Mesothelial cell of epicardium (in vitro differentiated cells): ENCODE measurements around the gene GNS. TPM values are rescaled to one million over a fixed set of nuclear protein-coding genes. Genes with fewer than 3 reads are reported as not detected.
A peak's percentile ranks its signal among the peaks of the same experiment; 100 is the strongest.
"Not testable (repeated sequence)": the region's sequence is repeated elsewhere in the genome, so short reads cannot be mapped to it uniquely, and the experiment has no call there.

ENCODE experiments used
- DNase-seq, 2 experiments: peaks; one replicate each; pipeline ENCODE4 v3.0.0; 2021; ENCODE audit warnings: low spot score in 2 of 2; ENCODE audit not compliant: unreplicated experiment in 2 of 2
- H3K27ac Mint-ChIP-seq: 2 replicates; pipeline ENCODE4 v1.8.0; 2021; ENCODE audit warnings: mixed read lengths
- H3K27me3 Mint-ChIP-seq: 2 replicates; pipeline ENCODE4 v1.8.0; 2021; ENCODE audit warnings: low read depth, mixed read lengths
- H3K36me3 Mint-ChIP-seq: 2 replicates; pipeline ENCODE4 v1.8.0; 2021; ENCODE audit warnings: mixed read lengths
- H3K4me1 Mint-ChIP-seq: 2 replicates; pipeline ENCODE4 v1.8.0; 2021; ENCODE audit warnings: mixed read lengths
- H3K4me3 Mint-ChIP-seq: 2 replicates; pipeline ENCODE4 v1.8.0; 2021; ENCODE audit warnings: mild to moderate bottlenecking, moderate library complexity, mixed read lengths
- H3K9me3 Mint-ChIP-seq: 2 replicates; pipeline ENCODE4 v1.8.0; 2021; ENCODE audit warnings: mixed read lengths
- CTCF ChIP-seq: fragments of 200-600 bp; sonication (generic); IDR thresholded peaks from one replicate; pipeline ENCODE4 v1.5.0; 2021; ENCODE audit warnings: antibody characterized with exemption; ENCODE audit not compliant: unreplicated experiment
- total RNA-seq: library from RNA; stranded (reverse); gene quantifications from 3 replicates; pipeline ENCODE4 v1.2.1, GENCODE V29; 2021

GNS gene
- total RNA-seq, 1 donor from 2014 or later, result 67.4 TPM

GRCh38 chr12:64695550-64695949, 63.7 kb downstream of the GNS start:
- TF ChIP-seq CTCF, result no peak
- H3K4me3 Mint-ChIP-seq, result no peak overlapping the region
- H3K27ac Mint-ChIP-seq, result no peak overlapping the region
- no peak for DNase-seq
- peaks cover 9% of the 10 kb centered on the region for H3K4me1 Mint-ChIP-seq
- H3K9me3 Mint-ChIP-seq, result no peaks in the 10 kb centered on the region
- H3K36me3 Mint-ChIP-seq, result peaks cover 8% of the 10 kb centered on the region
- no peaks in the 10 kb centered on the region for H3K27me3 Mint-ChIP-seq

- Mint-ChIP-seq H3K4me1 (peaks cover 9% of the 10 kb centered on the region), H3K27me3 (no peaks in the 10 kb centered on the region), H3K27ac (no peak overlapping the region), H3K4me3 (no peak overlapping the region), H3K36me3 (peaks cover 4% of the 10 kb centered on the region), H3K9me3 (no peaks in the 10 kb centered on the region)
- DNase-seq, result no peak
- TF ChIP-seq CTCF, result no peak
These were observed 64.8 kb downstream of the GNS start for GRCh38 chr12:64694130-64695040.

GRCh38 chr12:64691795-64692583, 67.2 kb downstream of the GNS start:
- Mint-ChIP-seq H3K4me1 (peaks cover 16% of the 10 kb centered on the region), H3K36me3 (peaks cover 9% of the 10 kb centered on the region), H3K27me3 (no peaks in the 10 kb centered on the region), H3K9me3 (no peaks in the 10 kb centered on the region), H3K27ac (peak overlapping the region; percentile 83), H3K4me3 (no peak overlapping the region)
- DNase-seq, result no peak
- TF ChIP-seq CTCF, result no peak

DNA sequence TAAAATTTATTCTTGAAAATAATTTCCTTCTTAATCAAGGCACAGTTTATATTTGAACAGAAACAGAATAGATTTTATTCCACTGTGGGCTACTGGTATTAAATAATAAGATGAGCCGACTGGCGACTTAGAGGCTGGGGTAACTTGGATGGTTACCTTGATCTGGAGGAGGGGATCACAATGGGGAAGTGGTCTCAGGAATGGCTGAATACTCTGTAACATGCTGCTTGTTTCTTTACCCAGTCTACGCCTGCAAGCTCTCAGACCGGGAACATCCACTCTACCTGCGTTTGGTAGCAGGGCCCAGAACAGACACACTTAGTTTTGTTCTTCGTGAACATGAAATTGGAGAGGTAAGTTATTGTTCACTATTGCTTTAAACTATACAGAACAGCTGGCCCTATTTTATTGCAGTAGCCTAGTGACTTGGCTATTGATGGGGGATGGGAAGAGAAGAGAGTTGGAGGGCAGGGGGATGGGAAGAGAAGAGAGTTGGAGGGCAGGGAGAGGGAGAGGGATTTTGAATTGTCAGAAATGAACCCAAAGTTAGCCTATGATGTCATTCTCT, 67.9 kb downstream of the GNS start:
- no peak for TF ChIP-seq CTCF
- Mint-ChIP-seq H3K27me3 (no peaks in the 10 kb centered on the region), H3K9me3 (no peaks in the 10 kb centered on the region), H3K36me3 (peaks cover 9% of the 10 kb centered on the region), H3K4me1 (peaks cover 16% of the 10 kb centered on the region), H3K27ac (peak overlapping the region; percentile 83), H3K4me3 (no peak overlapping the region)
- DNase-seq, result no peak

DNA sequence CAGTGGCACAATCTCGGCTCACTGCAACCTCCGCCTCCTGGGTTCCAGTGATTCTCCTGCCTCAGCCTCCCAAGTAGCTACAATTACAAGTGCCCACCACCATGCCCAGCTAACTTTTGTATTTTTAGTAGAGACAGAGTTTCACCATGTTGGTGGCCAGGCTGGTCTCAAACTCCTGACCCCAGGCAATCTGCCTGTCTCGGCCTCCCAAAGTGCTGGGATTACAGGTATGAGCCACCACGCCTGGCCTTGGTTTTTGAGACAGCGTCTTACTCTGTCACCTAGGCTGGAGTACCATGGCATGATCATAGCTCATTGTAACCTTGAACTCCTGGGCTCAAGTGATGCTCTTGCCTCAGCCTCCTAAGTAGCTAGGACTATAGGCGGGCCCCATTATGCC, 69.0 kb downstream of the GNS start:
- Mint-ChIP-seq H3K4me1 (peaks cover 16% of the 10 kb centered on the region), H3K36me3 (peaks cover 17% of the 10 kb centered on the region)
- H3K4me3 Mint-ChIP-seq, H3K27ac Mint-ChIP-seq, H3K9me3 Mint-ChIP-seq, H3K27me3 Mint-ChIP-seq, DNase-seq: not testable (repeated sequence)
